Testis (tissue), 3 donors: ENCODE data around the gene JADE2. TPM values are rescaled to one million over a fixed set of nuclear protein-coding genes. Genes with fewer than 3 reads are reported as not detected.

Experiments used
- DNase-seq: peaks from one replicate; pipeline ENCODE4 v3.0.0-alpha.2; 2019
- H3K27ac ChIP-seq, 2 donors: fragments of 200-600 bp; sonication (generic); one replicate each; pipeline ENCODE4 v1.5.1; 2019
- H3K27me3 ChIP-seq: fragments of 200-600 bp; sonication (generic); one replicate; pipeline ENCODE4 v1.5.1; 2019
- H3K36me3 ChIP-seq: fragments of 200-600 bp; sonication (generic); one replicate; pipeline ENCODE4 v1.5.1; 2017; ENCODE audit warnings: low read depth; ENCODE audit errors: missing control alignments
- H3K4me1 ChIP-seq: fragments of 200-600 bp; sonication (generic); one replicate; pipeline ENCODE4 v1.5.1; 2019
- H3K4me3 ChIP-seq, 2 donors: fragments of 200-600 bp; sonication (generic); one replicate each; pipeline ENCODE4 v1.5.1; 2017 to 2019
- H3K9me3 ChIP-seq: fragments of 200-600 bp; sonication (generic); one replicate; pipeline ENCODE4 v1.5.1; 2017
- CTCF ChIP-seq, 3 experiments: fragments of 450-650 bp in 2 of 3; fragments of 200-600 bp in 1 of 3; sonication (generic) in 1 of 3; IDR thresholded peaks; one replicate each; pipeline ENCODE4 v1.5.1; 2016 to 2019; ENCODE audit warnings: antibody characterized with exemption in 3 of 3, mild to moderate bottlenecking in 2 of 3, moderate library complexity in 1 of 3
- POLR2A ChIP-seq: fragments of 450-650 bp; IDR thresholded peaks from one replicate; pipeline ENCODE4 v1.6.1; 2017; ENCODE audit warnings: antibody characterized with exemption, mild to moderate bottlenecking, moderate library complexity
- WGBS, 2 donors: methylation state at CpG; one replicate each; pipeline ENCODE4 v1.1.5; 2018; 5-methylcytosine and 5-hydroxymethylcytosine counted together
- intact Hi-C: fragments of 100-400 bp; cut with DNase I; formaldehyde crosslinking; loops from one replicate; pipeline ENCODE4 v1.15.1; 2023; ENCODE audit warnings: low total_unique reads
- polyA plus RNA-seq: library from polyadenylated mRNA; stranded (reverse); fragments of 350-450 nt; fragmentation: Illumina TruSeq; extraction: RNeasy Lipid Tissue Mini Kit (QIAGEN cat#74804); gene quantifications from one replicate; pipeline ENCODE4 v1.2.3, GENCODE V29; 2014; ENCODE audit warnings: low read depth, low replicate concordance; ENCODE audit not compliant: insufficient read depth
- total RNA-seq, 2 donors: library from RNA; depleted of rRNA; stranded (reverse); fragments of >200 nt; gene quantifications; one replicate each; pipeline ENCODE4 v1.2.3, GENCODE V29; 2016

Gene JADE2
- total and polyA plus RNA-seq, 3 donors from 2014 or later, result 26.0 to 67.2 (median 54.5) TPM

DNA sequence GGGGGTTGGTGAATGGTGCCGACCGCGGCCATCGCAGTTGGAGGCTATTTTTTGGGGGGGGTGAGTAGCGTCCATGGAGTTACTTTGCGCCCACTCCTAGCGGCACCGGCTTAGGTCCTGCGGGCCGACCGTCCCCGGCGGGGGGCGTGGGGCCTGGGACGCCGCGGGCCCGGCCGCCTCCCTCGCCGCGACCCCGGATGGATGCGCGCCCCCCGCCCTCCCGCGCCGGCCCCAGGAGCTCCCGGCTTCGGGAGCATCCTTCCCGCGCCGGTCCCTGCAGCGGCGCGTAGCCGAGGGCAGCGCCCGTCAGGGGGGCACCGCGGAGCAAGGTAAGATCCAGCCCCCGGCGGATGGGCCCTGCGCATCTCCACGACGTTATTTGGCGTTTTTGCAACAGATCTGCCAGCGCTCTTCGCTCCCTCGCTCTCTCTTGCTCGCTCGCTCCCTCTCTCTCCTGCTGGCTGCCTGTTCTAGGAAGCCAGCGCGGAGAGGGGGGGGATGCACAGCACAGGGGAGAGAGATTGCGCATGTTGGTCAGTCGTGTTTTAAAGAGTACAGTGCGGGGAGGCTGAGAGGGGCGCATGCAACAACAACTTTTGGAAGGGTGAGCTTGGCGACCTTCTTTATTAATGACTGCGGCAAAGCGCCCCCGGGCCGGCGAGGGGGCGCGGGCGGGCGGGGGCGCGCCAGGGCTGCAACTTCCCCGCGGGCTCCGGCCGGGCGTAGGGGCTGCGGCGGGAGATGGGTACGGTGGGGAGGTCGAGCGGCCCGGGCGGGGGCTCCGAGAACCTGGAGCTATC lies 413 bp downstream of the JADE2 start:
- no peaks in the 10 kb centered on the region for H3K9me3 ChIP-seq
- no peaks in the 10 kb centered on the region for H3K36me3 ChIP-seq
- WGBS, 2 donors, result 0 to 1% methylated on average over 55 to 64 of the region's 84 CpGs
- H3K4me1 ChIP-seq, result peaks cover 45% of the 10 kb centered on the region
- no peaks in the 10 kb centered on the region for H3K27me3 ChIP-seq
- intact Hi-C loops, result loop anchor here (10.0 kb wide), 1 partner anchor 61 kb away; no protein-coding TSS in a partner anchor
- TF ChIP-seq CTCF (IDR thresholded peaks at IDR 0.05) (no peak), POLR2A (no peak)
- peak; percentile 75 for DNase-seq
- peak overlapping the region; percentile 98 to 99 for H3K27ac ChIP-seq
- H3K4me3 ChIP-seq, result peak overlapping the region; percentile 85 to 91

DNA sequence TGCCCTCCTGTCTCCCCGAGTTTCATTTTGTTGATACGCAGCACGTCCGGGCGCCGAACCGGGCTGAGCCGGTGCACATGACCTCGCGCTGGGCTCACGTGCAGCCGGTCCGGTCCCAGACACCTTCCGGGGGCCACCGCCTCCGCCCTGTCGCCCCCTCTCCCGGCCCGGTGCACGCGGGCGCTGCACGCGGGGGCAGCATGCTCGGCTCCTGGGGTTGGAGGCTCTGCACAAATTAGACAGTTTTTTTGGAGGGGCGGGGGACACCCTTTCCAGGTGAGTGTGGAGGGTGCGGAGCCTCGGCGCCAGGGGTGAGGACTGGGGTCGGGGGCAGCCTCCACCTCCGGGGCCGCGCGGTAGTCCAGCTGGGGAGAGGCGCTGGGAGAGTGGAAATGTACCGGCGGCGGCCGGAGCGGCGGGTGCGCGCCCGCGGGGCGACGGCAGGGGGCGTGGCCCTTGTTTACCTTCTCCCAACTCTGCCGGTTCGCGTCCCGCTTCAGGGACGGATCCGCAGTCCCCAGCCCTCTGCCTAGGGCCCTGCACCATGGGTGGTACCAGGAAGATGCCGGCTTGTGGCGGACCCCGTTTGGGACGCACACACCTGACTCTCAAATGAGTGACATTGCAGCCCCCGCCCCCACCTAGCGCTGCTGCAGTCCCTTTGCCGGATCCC lies 1.1 kb downstream of the JADE2 start:
- peak; percentile 85 for DNase-seq
- Histone ChIP-seq H3K4me3 (peak overlapping the region; percentile 85 to 91), H3K9me3 (no peaks in the 10 kb centered on the region), H3K27me3 (no peaks in the 10 kb centered on the region), H3K27ac (peak overlapping the region; percentile 98 to 99), H3K36me3 (no peaks in the 10 kb centered on the region), H3K4me1 (peaks cover 47% of the 10 kb centered on the region)
- intact Hi-C loops, result loop anchor here (10.0 kb wide), 1 partner anchor 62 kb away; no protein-coding TSS in a partner anchor
- TF ChIP-seq POLR2A (no peak), CTCF (IDR thresholded peaks at IDR 0.05) (peak in 2 of 3 experiments; percentile 54 to 60)
- 1% methylated on average over 14 to 48 of the region's 61 CpGs for whole genome bisulfite sequencing, 2 donors

GRCh38 chr5:134527156-134527960 lies 1.9 kb downstream of the JADE2 start:
- Histone ChIP-seq H3K27me3 (no peaks in the 10 kb centered on the region), H3K9me3 (no peaks in the 10 kb centered on the region), H3K4me3 (peak overlapping the region; percentile 85 to 91), H3K36me3 (no peaks in the 10 kb centered on the region), H3K27ac (peak overlapping the region; percentile 98 to 99), H3K4me1 (peaks cover 44% of the 10 kb centered on the region)
- no peak for TF ChIP-seq POLR2A
- peak; percentile 78 to 92 (median 90) for TF ChIP-seq CTCF (IDR thresholded peaks at IDR 0.05)
- DNase-seq, result peak; percentile 86
- intact Hi-C loops, result loop anchor here (10.0 kb wide), 1 partner anchor 63 kb away; no protein-coding TSS in a partner anchor
- 1 to 4% methylated on average over 30 to 57 of the region's 57 CpGs for WGBS, 2 donors

- 17 to 21% methylated on average over 13 to 14 of the region's 14 CpGs for WGBS, 2 donors
- no peak for TF ChIP-seq POLR2A
- no peak for TF ChIP-seq CTCF (IDR thresholded peaks at IDR 0.05)
- H3K4me1 ChIP-seq, result peaks cover 49% of the 10 kb centered on the region
- H3K36me3 ChIP-seq, result no peaks in the 10 kb centered on the region
- H3K27ac ChIP-seq, result peak overlapping the region; percentile 98 to 99
- H3K9me3 ChIP-seq, result no peaks in the 10 kb centered on the region
- no peak for DNase-seq
- no peaks in the 10 kb centered on the region for H3K27me3 ChIP-seq
- intact Hi-C loops, result loop anchor here (10.0 kb wide), 1 partner anchor 63 kb away; no protein-coding TSS in a partner anchor
- H3K4me3 ChIP-seq, result peak overlapping the region; percentile 85 to 91
Observed at GRCh38 chr5:134527961-134528424, 2.5 kb downstream of the JADE2 start.
